GM18868 (cell line): Measurements from ENCODE around the gene KAT6B.
"Not testable (repeated sequence)": the region's sequence is repeated elsewhere in the genome, so short reads cannot be mapped to it uniquely, and the experiment has no call there.

Experiments used
- ATAC-seq: cut with Tn5 transposase; IDR thresholded peaks from one replicate; pipeline ENCODE4 v1.9.1; 2021; ENCODE audit warnings: mild to moderate bottlenecking, moderate library complexity; ENCODE audit not compliant: unreplicated experiment

The KAT6B gene

DNA sequence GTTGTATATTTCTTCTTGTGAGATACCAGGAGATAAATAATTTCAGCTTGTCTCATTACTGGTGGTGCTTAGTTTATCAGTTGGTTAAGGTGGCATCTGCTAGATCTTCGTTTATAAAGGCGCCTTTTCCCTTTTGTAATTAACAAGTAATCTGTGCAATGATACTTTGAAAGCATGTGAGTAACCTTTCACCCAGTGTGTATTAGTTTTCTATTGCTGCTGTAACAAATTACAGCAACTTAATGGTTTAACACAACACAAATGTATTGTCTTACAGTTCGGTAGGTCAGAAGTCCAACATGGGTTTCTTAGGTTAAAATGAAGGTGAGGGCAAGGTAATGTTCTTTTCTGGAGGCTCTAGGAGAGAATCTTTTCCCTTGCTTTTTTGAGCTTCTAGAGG is 30.5 kb downstream of the KAT6B start:
- no peak for ATAC-seq

DNA sequence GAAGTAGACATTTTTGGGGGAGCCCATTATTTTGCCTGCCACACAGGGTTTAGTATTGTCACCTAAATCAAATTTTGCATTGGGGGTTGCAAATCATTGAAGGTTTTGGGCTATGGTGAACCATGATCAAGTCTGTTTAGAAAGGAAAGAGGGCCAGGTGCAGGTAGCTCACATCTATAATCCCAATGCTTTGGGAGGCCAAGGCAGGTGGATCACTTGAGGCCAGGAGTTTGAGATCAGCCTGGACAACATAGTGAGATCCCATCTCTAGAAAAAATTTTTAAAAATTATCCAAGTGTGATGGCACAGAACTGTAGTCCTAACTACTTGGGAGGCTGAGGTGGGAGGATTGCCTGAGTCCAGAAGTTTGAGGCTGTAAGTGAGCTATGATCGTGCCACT is 31.2 kb downstream of the KAT6B start:
- no peak for ATAC-seq

DNA sequence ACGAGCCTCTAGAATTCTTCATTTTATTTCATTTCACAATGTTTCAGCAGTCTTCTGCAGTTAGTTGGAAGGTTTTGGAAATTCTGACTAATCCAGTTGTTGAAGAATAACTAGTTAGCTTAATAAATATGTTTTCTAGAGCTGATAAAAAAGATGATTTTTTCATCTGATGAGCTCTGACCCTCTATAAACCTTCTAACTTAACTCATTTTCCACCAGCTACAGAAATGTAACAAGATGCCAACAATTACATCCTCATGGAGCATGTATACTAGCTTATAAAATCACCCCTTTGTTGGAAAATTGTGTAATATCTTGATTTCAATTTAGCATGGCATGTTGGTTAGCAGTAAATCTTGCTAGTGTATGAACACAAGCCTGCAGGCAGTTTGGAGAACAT is 33.1 kb downstream of the KAT6B start:
- ATAC-seq, result no peak

DNA sequence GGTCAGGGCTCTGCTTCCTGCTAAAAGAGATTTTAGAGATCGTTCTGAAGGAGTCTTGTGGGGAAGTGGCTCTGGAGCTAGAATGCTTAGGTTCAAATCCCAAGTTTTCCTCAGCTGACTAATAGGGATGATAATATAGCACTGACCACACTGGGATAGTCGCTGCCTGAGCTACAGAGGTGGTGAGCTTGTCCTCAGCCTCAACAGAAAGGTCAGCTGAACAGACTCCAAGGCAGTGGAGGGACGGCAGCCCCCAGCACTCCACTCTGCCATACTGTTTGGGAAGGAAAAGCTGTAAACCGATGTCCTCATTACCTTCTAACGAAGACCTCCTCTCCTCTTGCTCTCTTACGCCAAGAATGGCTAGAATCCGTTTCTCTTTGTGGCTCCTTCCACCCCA is 36.2 kb downstream of the KAT6B start:
- ATAC-seq, result no peak

DNA sequence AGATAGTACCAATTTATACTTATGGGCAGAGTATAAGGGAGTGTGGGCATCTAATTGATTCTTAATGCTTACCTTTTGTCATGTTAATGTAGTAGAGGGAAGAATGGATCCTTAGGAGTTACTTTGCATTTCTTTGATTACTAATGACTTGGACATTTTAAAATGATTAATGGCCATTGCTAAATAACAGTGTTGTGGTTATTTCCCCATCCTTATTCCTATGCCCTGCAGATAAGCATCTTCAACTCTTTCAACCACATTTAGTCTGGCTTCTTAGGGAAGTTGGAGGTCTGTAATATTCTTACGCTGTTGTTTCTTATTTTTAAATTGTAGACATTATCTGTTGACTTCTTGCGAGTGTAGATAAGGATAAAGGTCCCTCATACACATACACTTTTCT is 37.2 kb downstream of the KAT6B start:
- no peak for ATAC-seq

DNA sequence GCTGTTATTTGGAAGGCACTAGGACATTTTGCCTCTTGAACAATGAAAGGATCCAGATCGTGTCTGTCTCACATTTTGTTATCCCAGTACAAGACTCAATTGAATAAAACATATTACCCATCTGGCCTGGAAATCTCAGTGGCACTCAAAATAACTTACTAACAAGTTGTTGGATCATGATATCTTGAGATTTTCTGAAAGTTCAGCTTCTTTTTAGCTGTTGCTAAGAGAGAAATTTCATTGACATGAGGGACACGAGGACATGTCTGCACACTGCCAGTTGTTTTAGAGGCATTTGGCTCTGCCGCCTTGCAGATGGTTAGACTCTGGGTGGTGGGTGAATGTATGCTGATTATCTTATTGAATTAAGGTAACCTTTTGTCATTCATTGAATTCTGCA is 41.0 kb downstream of the KAT6B start:
- no peak for ATAC-seq

DNA sequence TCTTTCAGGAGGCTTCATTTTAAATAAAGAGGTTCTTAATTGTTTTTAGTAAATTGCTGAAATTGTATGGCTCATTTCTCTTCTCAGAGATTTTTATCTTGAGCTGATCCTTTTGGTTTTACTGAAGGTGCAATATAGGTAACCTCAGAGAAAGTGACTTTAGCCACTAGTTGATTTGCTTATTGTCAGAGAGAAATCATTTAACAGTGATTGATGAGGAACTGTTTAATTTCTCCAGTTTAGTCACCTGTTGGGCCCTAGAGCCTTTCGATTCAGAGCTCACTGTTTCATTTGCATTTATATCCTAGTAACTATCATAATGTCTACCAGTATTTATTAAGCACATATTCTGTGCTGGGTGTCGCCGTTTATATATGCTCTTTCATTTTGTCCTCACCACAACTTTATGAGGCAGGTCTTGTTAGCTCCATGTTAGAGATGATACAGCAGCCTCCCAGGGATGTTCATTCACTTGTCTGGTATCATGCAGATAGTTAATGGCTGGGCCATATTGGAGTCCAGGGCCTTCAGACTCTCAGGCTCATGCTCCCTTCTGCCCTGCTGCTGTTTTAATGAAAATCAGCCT is 42.1 kb downstream of the KAT6B start:
- no peak for ATAC-seq

DNA sequence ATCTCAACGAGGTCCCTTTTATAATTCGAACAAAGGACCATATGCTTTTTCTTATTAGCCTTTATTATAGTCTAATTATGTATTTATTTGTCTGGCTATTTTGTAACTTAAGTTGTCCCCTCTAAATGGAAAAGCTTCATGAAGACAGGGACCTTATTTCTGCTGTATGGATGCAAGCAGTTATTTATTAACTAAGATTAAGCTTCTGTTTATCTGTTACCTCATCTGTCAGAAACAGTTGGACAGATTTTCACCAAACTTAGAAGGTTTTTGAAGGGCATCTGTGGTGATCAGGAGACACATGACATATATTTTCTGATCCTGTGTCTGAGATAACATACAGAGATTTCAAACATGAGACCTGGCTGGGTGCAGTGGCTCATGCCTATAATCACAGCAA is 43.2 kb downstream of the KAT6B start:
- no peak for ATAC-seq

DNA sequence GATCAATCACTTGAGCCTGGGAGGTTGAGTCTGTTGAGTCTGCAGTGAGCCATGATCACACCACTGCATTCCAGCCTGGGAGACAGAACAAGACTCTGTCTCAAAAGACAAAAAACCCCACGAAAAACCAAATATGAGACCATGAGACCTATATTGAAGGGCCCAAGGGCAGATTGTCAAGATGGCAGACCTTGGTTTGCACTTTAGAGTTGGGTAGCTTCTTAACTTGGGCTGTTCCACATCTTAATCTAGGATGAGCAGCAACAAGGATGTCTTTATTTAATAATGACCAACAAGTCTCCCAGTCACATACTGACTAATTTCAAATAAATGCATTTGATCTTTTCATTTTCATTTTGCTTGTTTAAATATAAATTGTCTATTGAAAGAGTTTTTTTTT is 43.8 kb downstream of the KAT6B start:
- ATAC-seq, result no peak

DNA sequence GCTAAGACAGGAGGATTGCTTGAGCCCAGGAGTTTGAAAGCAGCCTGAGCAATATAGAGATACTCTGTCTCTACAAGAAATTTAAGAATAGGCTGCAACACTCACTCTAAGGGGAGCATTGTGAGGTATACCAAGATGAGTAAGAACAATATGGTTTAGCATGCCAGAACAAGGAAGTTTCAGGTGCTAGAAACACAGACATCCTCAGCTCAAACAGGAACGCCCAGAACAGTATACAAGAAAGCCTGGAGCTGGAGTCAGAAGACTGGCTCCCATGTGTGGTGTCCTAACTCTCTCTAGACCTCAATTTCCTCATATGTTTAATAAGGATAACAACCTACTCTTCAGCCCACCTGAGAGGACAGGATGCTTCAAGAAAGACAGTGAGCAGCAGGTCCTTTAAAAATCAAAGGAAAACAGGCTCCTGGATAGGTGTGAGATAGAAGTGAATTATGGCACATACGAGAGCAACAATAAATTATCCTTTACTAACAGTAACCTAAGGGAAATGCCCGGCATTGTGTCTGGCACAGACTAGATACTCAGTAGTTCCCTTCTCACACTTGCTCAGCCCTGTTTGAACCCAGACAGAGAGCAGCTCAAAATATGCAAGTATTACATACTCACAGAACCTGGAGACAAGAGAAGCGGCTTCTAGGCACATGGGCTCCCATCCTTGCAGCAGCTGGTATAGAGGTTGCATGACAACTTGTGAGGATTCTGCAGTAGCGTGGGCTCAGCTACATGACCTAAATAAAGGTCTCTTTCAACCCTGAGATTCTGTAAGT is 45.4 kb downstream of the KAT6B start:
- peak; percentile 91 for ATAC-seq

DNA sequence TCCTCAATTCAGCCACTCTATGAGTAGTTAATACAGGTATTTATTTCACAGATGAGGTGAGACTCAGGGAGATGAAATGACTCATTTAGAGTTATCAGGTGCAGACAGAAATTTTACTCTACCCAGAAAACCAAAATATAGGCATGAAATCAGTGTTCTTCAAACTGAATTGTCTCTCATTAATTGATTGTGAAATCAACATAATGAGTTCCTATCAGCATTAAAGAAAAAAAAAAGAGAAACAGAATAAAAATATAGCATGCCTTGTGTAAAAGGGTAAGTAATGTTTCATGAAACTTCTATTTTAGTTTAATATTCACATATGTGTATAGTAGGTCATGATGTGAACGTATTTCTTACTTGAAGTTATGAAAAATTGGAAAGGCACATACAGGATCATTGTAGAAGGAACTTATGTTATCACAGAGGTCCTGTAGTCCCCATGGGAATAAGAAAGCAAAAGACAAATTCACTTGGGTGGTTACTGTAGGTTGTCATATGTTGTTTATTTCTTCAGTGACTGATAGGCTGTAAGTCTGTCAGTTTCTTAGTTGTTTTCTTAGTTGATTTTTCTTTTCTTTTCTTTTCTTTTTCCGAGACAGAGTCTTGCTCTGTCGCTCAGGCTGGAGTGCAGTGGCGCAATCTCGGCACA is 47.5 kb downstream of the KAT6B start:
- ATAC-seq, result no peak

DNA sequence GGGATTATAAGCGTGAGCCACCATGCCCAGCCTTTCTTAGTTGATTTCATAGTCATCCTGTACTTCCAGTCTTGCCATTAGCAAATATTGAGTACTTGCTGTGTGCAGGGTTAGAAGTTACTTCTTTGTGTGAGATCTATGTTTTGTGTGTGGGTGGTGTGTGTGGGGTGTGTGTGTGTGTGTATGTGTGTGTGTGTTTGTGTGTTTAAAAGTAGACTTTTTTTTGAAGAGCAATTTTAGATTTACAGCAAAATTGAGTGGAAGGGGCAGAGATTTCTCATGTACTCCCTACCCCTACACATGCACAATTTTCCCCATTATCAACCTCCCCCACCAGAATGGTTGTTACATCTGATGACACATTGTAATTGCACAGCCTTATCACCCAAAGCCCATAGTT is 48.2 kb downstream of the KAT6B start:
- no peak for ATAC-seq

DNA sequence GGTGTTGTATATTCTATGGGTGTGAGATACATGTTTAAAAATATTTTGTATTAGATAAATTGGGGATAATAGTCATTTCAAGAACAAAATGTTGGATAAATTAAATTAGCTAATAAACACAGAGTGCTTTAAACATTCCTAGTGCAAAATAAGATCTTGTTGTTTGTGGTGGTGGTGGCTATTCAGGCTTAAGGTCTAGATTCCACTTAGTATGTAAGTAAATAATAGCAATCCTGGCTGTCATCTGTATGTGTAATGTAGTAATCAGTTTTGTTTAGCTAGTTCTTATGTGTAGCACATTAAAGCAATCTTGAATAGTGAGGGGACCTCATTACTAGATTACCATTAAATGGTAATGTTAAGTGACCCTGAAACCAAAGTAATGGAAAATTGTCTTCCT is 48.7 kb downstream of the KAT6B start:
- no peak for ATAC-seq

DNA sequence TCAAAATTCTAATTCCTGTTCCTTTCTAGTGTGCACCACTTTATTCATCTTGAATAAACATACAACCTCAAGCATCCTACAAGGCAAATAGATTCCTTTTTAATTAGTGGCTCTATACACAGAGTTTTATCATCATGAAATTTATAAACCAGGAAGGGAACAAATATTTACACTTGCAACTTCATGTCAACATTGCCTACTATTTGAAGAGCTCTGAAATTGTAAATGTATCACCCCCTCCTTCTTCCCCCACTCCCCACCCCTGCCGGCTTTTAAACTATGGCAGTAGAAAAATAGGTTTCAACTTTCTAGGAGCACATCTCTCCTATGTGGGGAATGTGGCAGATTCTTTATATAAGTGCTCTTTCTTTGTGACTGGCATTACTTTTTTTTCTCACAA is 49.6 kb downstream of the KAT6B start:
- no peak for ATAC-seq

DNA sequence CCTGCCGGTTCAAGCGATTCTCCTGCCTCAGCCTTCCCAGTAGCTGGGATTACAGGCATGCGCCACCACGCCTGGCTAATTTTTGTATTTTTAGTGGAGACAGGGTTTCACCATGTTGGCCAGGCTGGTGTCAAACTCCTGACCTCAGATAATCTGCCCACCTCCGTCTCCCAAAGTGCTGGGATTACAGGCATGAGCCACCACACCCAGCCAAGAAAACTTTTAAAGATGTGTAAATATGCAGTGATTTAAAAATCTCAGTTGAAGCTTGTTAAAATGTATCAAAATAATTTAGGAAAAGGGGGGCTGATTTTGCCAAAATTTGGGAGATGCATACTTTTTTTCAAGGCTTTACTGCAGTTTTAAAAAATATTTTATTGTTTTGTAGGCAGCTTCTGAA is 50.7 kb downstream of the KAT6B start:
- ATAC-seq, result not testable (repeated sequence)

DNA sequence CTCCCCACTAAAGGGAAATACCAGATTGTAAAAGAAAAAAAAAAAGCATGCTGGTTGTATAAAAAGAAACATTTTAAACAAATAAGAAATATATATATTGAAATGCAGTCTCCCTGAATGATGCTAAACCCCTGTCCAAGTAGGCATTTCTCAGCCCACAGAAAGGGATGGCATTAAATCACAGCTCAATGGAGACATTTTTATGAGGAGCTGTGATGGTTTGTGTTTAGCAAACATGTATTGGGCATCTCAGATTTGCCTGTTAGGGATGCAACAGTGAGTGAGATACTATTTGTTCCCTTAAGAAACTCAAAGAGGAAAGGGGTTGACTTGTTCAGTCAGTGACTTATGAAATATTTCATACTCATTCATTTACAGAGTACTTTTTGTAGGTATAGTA is 51.5 kb downstream of the KAT6B start:
- no peak for ATAC-seq

DNA sequence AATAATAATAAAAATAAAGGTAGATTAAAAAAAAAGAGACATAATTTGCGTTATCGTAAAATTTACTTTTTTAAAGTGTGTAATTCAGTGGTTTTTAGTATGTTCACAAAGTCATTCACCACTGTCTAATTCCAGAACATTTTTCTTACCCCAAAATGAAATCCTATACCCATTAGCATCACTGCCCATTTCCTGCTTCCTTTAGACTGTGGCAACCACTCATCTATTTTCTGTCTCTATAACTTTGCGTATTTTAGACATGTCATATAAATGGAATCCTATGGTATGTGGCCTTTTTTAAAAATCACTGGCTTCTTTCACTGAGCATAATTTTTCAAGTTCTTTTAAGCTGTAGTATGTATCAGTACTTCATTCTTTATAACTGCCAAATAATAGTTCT is 53.6 kb downstream of the KAT6B start:
- no peak for ATAC-seq

DNA sequence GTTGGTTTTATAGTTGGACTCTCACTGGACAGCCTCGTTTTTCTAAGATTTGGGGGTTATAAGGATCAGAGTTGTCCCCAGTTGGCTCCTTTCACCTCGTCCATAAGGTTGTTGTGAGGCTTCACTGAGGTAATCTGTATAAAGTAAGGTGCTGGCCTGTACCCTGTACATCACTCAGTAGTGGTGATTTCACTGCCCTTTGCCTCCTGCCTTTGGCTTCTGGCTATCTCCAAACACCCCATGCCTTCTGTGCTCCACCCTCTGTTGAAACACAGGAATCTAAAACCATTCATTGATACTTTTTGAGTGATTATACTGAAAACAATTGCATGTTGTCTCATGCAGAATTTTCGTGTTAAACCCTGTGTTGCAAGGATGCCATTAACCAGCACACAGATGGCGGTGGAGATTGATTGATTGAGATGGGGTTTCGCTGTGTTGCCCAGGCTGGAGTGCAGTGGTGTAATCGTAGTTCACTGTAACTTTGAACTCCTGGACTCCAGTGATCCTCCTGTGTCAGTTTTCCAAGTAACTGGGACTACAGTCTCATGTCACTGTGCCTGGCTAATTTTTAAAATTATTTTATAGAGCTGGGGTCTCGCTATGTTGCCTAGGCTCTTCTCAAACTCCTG is 55.0 kb downstream of the KAT6B start:
- ATAC-seq, result no peak

DNA sequence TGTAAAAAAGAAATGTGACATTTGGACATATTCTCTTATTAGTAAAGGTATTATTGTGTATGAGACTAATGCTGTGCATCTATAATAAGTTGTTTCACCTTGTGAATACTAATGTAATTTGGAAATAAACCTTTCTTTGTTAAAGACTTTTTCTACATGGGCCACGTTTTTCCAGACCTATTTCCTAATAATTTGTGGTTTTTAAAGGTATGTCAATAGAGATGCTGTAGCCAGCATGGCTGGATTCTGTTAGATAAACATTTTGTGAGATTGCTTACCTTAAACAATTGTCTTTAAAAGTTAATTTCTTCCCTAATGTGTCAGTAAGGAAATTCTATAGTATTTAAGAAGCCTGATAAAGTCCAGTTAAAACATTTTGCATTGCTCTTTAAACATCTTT is 56.0 kb downstream of the KAT6B start:
- ATAC-seq, result no peak

DNA sequence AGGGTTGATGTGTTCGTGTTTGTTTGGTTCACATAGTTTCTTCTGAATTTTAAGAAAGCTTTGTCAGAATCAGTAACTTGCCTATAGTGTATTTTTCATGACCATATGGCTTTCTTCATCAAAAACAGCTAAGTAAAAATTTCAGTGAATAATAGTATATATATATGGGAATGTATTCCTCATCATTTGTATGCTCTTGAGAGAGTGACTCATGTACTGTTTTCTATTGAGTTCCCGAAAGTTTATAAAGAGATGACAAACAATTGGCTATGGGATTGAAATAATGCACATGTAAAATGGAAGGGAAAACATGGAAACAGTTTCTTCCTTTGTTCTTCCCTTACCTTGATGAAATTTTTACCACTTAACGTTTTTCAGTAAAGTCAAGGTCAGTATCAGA is 56.4 kb downstream of the KAT6B start:
- ATAC-seq, result no peak

DNA sequence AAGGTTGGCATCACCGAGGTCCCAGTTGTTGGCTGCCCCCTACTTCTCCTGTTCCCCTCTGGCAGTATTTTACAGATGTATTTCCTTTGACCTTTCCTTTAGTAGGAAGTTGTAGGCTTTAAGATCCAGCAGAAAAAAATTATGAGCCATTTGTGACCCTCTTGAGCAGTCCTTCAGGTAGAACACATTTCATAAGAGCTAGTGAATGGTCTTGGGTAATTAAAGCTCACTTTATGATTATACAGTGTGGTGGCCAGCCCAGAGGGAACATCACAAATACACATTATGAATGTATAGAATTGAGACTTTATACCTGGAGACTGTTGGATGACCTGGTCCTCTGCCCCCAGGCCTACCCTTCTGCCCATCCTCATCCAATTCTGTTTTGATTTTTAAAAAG is 57.0 kb downstream of the KAT6B start:
- no peak for ATAC-seq
